Measurements from ENCODE around the gene VILL. TPM values are rescaled to one million over a fixed set of nuclear protein-coding genes. Genes with fewer than 3 reads are reported as not detected.
"Not testable (repeated sequence)": the region's sequence is repeated elsewhere in the genome, so short reads cannot be mapped to it uniquely, and the experiment has no call there.

VILL gene
- total RNA-seq, 2 experiments from 2014 or later = 13.2 to 23.5 TPM

DNA sequence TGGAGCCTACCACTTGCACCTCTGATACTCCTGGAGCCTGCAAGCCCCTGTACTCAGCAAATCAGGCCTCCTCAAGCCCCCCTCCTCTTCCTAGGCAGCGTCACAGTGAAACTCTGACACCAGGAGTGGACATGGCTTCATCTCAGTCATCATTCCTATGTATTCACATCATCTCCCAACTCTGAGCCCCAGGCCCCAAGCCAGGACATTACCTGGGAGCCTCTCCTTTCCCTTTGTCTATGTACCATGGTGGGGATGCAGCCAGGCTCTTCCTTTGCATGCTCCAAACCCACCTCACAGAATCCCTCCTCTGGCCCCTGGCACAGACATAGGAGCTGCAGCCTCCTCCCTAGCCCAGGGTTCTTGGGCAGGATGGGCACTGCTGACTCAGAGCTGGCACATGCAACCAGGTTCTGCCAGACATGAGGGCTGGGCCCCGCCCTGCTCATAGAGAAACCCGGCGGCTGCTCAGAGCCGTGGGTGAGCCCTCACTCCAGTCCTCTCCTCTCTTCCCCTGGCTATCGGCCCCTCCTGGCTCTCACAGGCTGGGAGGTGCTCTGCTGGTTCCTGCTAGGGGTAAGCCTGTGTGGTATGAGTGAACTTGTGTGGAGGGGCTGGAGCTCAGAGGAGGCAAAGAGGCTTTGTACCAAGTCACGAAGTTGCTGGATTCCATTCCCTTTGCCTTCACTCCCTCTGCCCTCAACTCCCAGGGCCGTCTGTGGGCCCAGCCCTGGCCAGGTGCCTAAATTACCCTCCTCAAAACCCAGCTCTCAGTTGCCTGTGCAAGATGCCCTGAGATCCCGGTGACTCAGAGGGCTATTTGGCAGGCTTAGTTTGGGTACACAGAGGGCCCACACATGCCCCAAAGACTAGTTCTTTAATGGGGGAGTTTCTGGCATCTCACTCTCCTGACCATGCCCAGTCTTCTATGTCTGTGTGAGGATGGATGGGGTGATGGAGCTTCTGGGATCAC is 40.7 kb downstream of the VILL start:
- Histone ChIP-seq H3K9me2 (ENCODE audit: insufficient read depth, low read length) (no peaks in the 10 kb centered on the region), H3K4me3 (ENCODE audit: low read depth, low read length, poor library complexity, severe bottlenecking) (no peak overlapping the region), H3K4me2 (ENCODE audit: low read length) (no peak overlapping the region), H2AFZ (ENCODE audit: low read length) (no peak overlapping the region), H4K20me1 (ENCODE audit: insufficient read depth, low read length) (no peaks in the 10 kb centered on the region), H3K27ac (ENCODE audit: low read depth, low read length, poor library complexity, severe bottlenecking) (no peak overlapping the region), H3K79me2 (ENCODE audit: insufficient read depth, low read depth, low read length) (no peaks in the 10 kb centered on the region), H3K36me3 (ENCODE audit: insufficient read depth, low read length) (no peaks in the 10 kb centered on the region), H3K9me3 (ENCODE audit: low read length) (no peaks in the 10 kb centered on the region), H3K4me1 (ENCODE audit: insufficient read depth, low read length, poor library complexity, severe bottlenecking) (no peaks in the 10 kb centered on the region)
- ChIA-PET CTCF (ENCODE audit: unreplicated experiment) (interaction anchor here (0.7 kb wide), 1 partner anchor 34 kb away, joined by 4 read pairs; no protein-coding TSS in a partner anchor), POLR2A (no interaction called here)
- TF ChIP-seq EZH2phosphoT487 (IDR thresholded peaks at IDR 0.05; ENCODE audit: borderline replicate concordance, low read depth, low read length) = no peak
- TF ChIP-seq, protein P1, sequence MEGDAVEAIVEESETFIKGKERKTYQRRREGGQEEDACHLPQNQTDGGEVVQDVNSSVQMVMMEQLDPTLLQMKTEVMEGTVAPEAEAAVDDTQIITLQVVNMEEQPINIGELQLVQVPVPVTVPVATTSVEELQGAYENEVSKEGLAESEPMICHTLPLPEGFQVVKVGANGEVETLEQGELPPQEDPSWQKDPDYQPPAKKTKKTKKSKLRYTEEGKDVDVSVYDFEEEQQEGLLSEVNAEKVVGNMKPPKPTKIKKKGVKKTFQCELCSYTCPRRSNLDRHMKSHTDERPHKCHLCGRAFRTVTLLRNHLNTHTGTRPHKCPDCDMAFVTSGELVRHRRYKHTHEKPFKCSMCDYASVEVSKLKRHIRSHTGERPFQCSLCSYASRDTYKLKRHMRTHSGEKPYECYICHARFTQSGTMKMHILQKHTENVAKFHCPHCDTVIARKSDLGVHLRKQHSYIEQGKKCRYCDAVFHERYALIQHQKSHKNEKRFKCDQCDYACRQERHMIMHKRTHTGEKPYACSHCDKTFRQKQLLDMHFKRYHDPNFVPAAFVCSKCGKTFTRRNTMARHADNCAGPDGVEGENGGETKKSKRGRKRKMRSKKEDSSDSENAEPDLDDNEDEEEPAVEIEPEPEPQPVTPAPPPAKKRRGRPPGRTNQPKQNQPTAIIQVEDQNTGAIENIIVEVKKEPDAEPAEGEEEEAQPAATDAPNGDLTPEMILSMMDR (conservative IDR thresholded peaks at IDR 0.05; ENCODE audit: low read length) = no peak
- no peak for DNase-seq (ENCODE audit: low spot score)
- BruUV-seq (replicated peaks) = no TSS peak
- intact Hi-C loops (cut with micrococcal nuclease; ENCODE audit: unreplicated experiment) = no loop called here

- no peak for DNase-seq (ENCODE audit: low spot score)
- H3K36me3 ChIP-seq (ENCODE audit: insufficient read depth, low read length) = no peaks in the 10 kb centered on the region
- H3K27ac ChIP-seq (ENCODE audit: low read depth, low read length, poor library complexity, severe bottlenecking) = no peak overlapping the region
- no peak overlapping the region for H3K4me2 ChIP-seq (ENCODE audit: low read length)
- CTCF ChIA-PET (ENCODE audit: unreplicated experiment) = no interaction called here
- no peaks in the 10 kb centered on the region for H3K79me2 ChIP-seq (ENCODE audit: insufficient read depth, low read depth, low read length)
- no peaks in the 10 kb centered on the region for H3K9me2 ChIP-seq (ENCODE audit: insufficient read depth, low read length)
- no peaks in the 10 kb centered on the region for H4K20me1 ChIP-seq (ENCODE audit: insufficient read depth, low read length)
- no TSS peak for BruUV-seq (replicated peaks)
- no peaks in the 10 kb centered on the region for H3K9me3 ChIP-seq (ENCODE audit: low read length)
- no peaks in the 10 kb centered on the region for H3K4me1 ChIP-seq (ENCODE audit: insufficient read depth, low read length, poor library complexity, severe bottlenecking)
- intact Hi-C loops (cut with micrococcal nuclease; ENCODE audit: unreplicated experiment) = no loop called here
- no peak overlapping the region for H3K4me3 ChIP-seq (ENCODE audit: low read depth, low read length, poor library complexity, severe bottlenecking)
- no peak overlapping the region for H2AFZ ChIP-seq (ENCODE audit: low read length)
- POLR2A ChIA-PET = no interaction called here
- TF ChIP-seq, protein P1 (conservative IDR thresholded peaks at IDR 0.05; ENCODE audit: low read length) = no peak
- no peak for TF ChIP-seq EZH2phosphoT487 (IDR thresholded peaks at IDR 0.05; ENCODE audit: borderline replicate concordance, low read depth, low read length)
These were observed 41.8 kb downstream of the VILL start for GRCh38 chr3:38032328-38032865.

- DNase-seq (ENCODE audit: low spot score); POLR2A ChIA-PET; H3K27ac ChIP-seq (ENCODE audit: low read depth, low read length, poor library complexity, severe bottlenecking); intact Hi-C loops (cut with micrococcal nuclease; ENCODE audit: unreplicated experiment); H3K4me1 ChIP-seq (ENCODE audit: insufficient read depth, low read length, poor library complexity, severe bottlenecking); H3K4me3 ChIP-seq (ENCODE audit: low read depth, low read length, poor library complexity, severe bottlenecking); H3K9me2 ChIP-seq (ENCODE audit: insufficient read depth, low read length); H2AFZ ChIP-seq (ENCODE audit: low read length); H3K36me3 ChIP-seq (ENCODE audit: insufficient read depth, low read length); H3K79me2 ChIP-seq (ENCODE audit: insufficient read depth, low read depth, low read length); H3K4me2 ChIP-seq (ENCODE audit: low read length); BruUV-seq (replicated peaks); H4K20me1 ChIP-seq (ENCODE audit: insufficient read depth, low read length); H3K9me3 ChIP-seq (ENCODE audit: low read length); CTCF ChIA-PET (ENCODE audit: unreplicated experiment): not testable (repeated sequence)
These were observed 43.0 kb downstream of the VILL start for GRCh38 chr3:38033586-38033985.

GRCh38 chr3:38034335-38034734 is 43.7 kb downstream of the VILL start:
- H3K79me2 ChIP-seq (ENCODE audit: insufficient read depth, low read depth, low read length); H3K4me2 ChIP-seq (ENCODE audit: low read length); DNase-seq (ENCODE audit: low spot score); H3K27ac ChIP-seq (ENCODE audit: low read depth, low read length, poor library complexity, severe bottlenecking); H3K9me3 ChIP-seq (ENCODE audit: low read length); H3K4me1 ChIP-seq (ENCODE audit: insufficient read depth, low read length, poor library complexity, severe bottlenecking); H2AFZ ChIP-seq (ENCODE audit: low read length); H3K4me3 ChIP-seq (ENCODE audit: low read depth, low read length, poor library complexity, severe bottlenecking); H3K9me2 ChIP-seq (ENCODE audit: insufficient read depth, low read length); POLR2A ChIA-PET; H3K36me3 ChIP-seq (ENCODE audit: insufficient read depth, low read length); intact Hi-C loops (cut with micrococcal nuclease; ENCODE audit: unreplicated experiment); CTCF ChIA-PET (ENCODE audit: unreplicated experiment); BruUV-seq (replicated peaks); H4K20me1 ChIP-seq (ENCODE audit: insufficient read depth, low read length): not testable (repeated sequence)

All from OCI-LY7 (cell line).